Adrenal gland (tissue), 12 donors: ENCODE results near the gene SHB. TPM values are rescaled to one million over a fixed set of nuclear protein-coding genes. Genes with fewer than 3 reads are reported as not detected.
A peak's percentile ranks its signal among the peaks of the same experiment; 100 is the strongest.

Experiments
- DNase-seq, 7 donors: peaks; one replicate each; pipeline ENCODE4 v3.0.0-alpha.2; 2019 to 2020
- H3K27ac ChIP-seq, 5 donors: fragments of 200-600 bp; sonication (generic) in 4 of 5; 1 replicate in 3 of 5; 2 replicates in 2 of 5; pipeline versions ENCODE4 v1.5.1 to v1.8.0; 2016 to 2020; ENCODE audit warnings: mild to moderate bottlenecking in 1 of 5
- H3K27me3 ChIP-seq: fragments of 200-600 bp; 2 replicates; pipeline ENCODE4 v1.8.0; 2021
- H3K36me3 ChIP-seq, 2 donors: fragments of 200-600 bp; replicated peaks in 1 of 2; 1 replicate in 1 of 2; 2 replicates in 1 of 2; pipeline versions ENCODE4 v1.5.1 to v1.8.0; 2018 to 2022
- H3K4me1 ChIP-seq, 2 donors: fragments of 200-600 bp; replicated peaks in 1 of 2; 1 replicate in 1 of 2; 2 replicates in 1 of 2; pipeline versions ENCODE4 v1.5.1 to v1.8.0; 2018 to 2021
- H3K4me3 ChIP-seq, 4 donors: fragments of 200-600 bp; sonication (generic) in 3 of 4; one replicate each; pipeline ENCODE4 v1.5.1; 2016 to 2018
- H3K9me3 ChIP-seq, 3 donors: fragments of 200-600 bp; sonication (generic) in 1 of 3; replicated peaks in 1 of 3; 1 replicate in 2 of 3; 2 replicates in 1 of 3; pipeline versions ENCODE4 v1.5.1 to v1.8.0; 2016 to 2021
- POLR2A ChIP-seq, 2 donors: fragments of 450-650 bp; IDR thresholded peaks; one replicate each; pipeline ENCODE4 v1.6.1; 2017; ENCODE audit warnings: antibody characterized with exemption in 2 of 2, mild to moderate bottlenecking in 2 of 2, moderate library complexity in 1 of 2
- WGBS, 4 donors: extraction: QIAGEN DNeasy Blood & Tissue Kit in 2 of 4; methylation state at CpG; one replicate each; pipeline versions ENCODE4 v1.1.5 to v1.1.7; 2013 to 2017; 5-methylcytosine and 5-hydroxymethylcytosine counted together
- intact Hi-C, 2 donors: fragments of 100-400 bp; cut with DNase I; formaldehyde crosslinking; loops; one replicate each; pipeline versions ENCODE4 v1.14.1 to v1.15.0; 2022 to 2023
- polyA plus RNA-seq, 3 donors: library from polyadenylated mRNA; stranded (reverse); fragments of 200-250 nt in 2 of 3; fragments of 350-450 nt in 1 of 3; fragmentation: Illumina TruSeq in 1 of 3; extraction: RNeasy Lipid Tissue Mini Kit (QIAGEN cat#74804) in 1 of 3; gene quantifications; one replicate each; pipeline ENCODE4 v1.2.3, GENCODE V29; 2013 to 2014
- total RNA-seq, 9 donors: library from RNA; depleted of rRNA in 4 of 9; stranded (reverse); fragments of >200 nt in 4 of 9; fragments of 120-200 nt in 1 of 9; fragmentation: NEBNext Ultra II Directional in 1 of 9; extraction: Animal tissue kit (Norgen Biotek cat#: 25700) in 1 of 9; gene quantifications; one replicate each; pipeline versions ENCODE4 v1.1.0 to v1.2.4, GENCODE V29; 2013 to 2023
- TF ChIP-seq, protein P1 (sequence below), 6 experiments: fragments of 450-650 bp in 4 of 6; fragments of 200-600 bp in 2 of 6; sonication (generic) in 1 of 6; IDR thresholded peaks; 1 replicate in 5 of 6; 2 replicates in 1 of 6; pipeline versions ENCODE4 v1.5.1 to v1.8.0; 2016 to 2021; ENCODE audit warnings: antibody characterized with exemption in 6 of 6, mild to moderate bottlenecking in 2 of 6, moderate library complexity in 1 of 6
- donor health status: healthy with polysubstance abuse.
- donor health status: Bipolar disorder and iron deficiency.
- donor health status: DM: yes; HTN: yes; CAD: no.
- donor health status: DM: no; HTN: no; CAD: no.
- donor health status: DM: no; HTN: no; CAD: no.
- donor health status: DM: yes; HTN: yes; CAD: no.

Gene SHB
- total and polyA plus RNA-seq, 12 donors, result 3.2 to 21.2 (median 11.1) TPM

DNA sequence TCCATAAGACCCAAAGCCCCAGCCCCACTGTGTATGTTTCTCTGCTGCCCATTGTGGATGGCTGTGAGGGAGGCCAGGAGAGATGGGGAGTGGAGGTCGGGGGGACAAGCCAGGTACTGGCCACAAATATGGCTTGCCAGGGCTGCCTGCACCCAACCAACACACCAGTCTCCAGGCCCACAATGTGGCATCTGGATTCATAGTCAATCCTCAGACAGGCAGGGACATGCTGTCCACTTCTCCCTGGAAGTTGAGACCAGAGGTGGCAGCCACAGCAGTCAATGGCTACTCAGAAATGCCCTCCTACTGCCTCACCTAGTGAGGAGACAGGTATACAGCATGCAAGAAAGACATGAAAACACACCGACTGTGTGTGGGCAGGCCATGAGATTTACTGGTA lies 103.9 kb downstream of the SHB start:
- no peak for DNase-seq
- peak overlapping the region in 3 of 5 donors; percentile 45 to 84 (median 77) for H3K27ac ChIP-seq
- intact Hi-C loops, result loop anchor here in 1 of 2 donors (5.0 kb wide), 1 partner anchor 43 kb away; no protein-coding TSS in a partner anchor
- TF ChIP-seq, protein P1, sequence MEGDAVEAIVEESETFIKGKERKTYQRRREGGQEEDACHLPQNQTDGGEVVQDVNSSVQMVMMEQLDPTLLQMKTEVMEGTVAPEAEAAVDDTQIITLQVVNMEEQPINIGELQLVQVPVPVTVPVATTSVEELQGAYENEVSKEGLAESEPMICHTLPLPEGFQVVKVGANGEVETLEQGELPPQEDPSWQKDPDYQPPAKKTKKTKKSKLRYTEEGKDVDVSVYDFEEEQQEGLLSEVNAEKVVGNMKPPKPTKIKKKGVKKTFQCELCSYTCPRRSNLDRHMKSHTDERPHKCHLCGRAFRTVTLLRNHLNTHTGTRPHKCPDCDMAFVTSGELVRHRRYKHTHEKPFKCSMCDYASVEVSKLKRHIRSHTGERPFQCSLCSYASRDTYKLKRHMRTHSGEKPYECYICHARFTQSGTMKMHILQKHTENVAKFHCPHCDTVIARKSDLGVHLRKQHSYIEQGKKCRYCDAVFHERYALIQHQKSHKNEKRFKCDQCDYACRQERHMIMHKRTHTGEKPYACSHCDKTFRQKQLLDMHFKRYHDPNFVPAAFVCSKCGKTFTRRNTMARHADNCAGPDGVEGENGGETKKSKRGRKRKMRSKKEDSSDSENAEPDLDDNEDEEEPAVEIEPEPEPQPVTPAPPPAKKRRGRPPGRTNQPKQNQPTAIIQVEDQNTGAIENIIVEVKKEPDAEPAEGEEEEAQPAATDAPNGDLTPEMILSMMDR (IDR thresholded peaks at IDR 0.05), result no peak
- TF ChIP-seq POLR2A (IDR thresholded peaks at IDR 0.05), result no peak
- H3K4me1 ChIP-seq, result peaks cover 12 to 30% of the 10 kb centered on the region in 2 donors
- no peak overlapping the region for H3K4me3 ChIP-seq
- no peaks in the 10 kb centered on the region for H3K9me3 ChIP-seq
- H3K36me3 ChIP-seq, result no peaks in the 10 kb centered on the region
- WGBS, 4 donors, result 68 to 100% (median 92%) methylated on average over 1 to 2 of the region's 2 CpGs
- no peaks in the 10 kb centered on the region for H3K27me3 ChIP-seq

DNA sequence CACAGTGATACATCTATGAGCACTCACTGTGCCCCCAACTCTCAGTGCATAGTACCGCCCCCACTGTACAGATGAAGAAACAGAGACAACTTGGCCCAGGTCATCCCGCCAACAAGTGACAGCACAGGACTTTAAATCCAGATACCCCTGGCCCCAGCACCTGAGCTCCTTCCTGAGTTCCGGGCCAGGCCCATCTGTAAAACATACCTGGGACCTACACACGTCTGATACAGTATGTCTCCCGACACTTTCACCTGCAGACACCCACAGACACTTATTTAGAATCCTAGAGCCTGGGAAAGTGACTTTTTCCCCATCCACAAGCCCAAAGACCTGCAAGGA lies 104.3 kb downstream of the SHB start:
- Histone ChIP-seq H3K4me1 (peaks cover 12 to 30% of the 10 kb centered on the region in 2 donors), H3K27me3 (no peaks in the 10 kb centered on the region), H3K36me3 (no peaks in the 10 kb centered on the region), H3K4me3 (no peak overlapping the region), H3K9me3 (no peaks in the 10 kb centered on the region), H3K27ac (peak overlapping the region in 4 of 5 donors; percentile 21 to 84 (median 61))
- no peak for TF ChIP-seq POLR2A (IDR thresholded peaks at IDR 0.05)
- 83 to 100% (median 95%) methylated on average over 3 to 5 of the region's 5 CpGs for WGBS, 4 donors
- intact Hi-C loops, result loop anchor here in 1 of 2 donors (5.0 kb wide), 1 partner anchor 42 kb away; no protein-coding TSS in a partner anchor
- no peak for DNase-seq

DNA sequence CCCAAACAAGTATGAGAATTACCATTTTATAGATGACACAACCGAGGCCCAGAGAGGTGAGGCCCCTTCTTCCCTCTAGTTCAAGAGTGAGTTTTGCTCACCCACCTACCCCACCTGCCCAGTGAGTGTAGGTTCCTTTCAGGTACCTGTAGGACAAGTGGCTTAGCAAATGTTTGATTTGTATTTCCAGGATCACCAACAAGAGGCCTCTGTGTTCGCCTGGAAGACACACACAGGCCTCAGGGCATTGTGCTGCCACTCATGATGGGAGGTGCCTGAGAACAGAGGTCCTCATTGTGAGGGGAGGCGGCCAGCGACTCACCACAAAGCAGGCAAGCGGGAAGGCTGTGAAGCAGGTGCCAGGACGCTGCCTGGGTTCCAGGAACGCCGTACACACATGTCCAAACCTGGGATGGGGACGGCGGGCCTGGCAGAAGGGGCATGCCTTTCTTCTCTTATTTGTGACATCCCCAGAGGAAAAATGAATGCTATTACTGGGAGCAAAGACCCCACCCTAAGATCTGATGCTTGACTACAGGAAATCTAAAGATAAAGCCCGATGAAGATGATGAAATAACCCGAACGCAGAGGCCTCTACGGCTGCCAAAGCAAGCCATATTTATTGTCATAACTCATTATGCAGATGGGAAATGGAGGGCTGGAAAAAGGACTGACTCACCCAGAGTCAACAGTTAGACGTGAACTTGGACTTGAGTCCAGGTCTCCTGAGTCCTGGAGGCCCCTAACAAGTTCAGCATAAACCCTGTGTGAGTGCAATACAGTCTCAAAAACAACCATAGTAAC lies 104.9 kb downstream of the SHB start:
- intact Hi-C loops, result no loop called here
- 59 to 63% (median 61%) methylated on average over 14 to 15 of the region's 15 CpGs for WGBS, 4 donors
- H3K36me3 ChIP-seq, result no peaks in the 10 kb centered on the region
- H3K4me1 ChIP-seq, result peaks cover 11 to 26% of the 10 kb centered on the region in 2 donors
- H3K27ac ChIP-seq, result peak overlapping the region in 4 of 5 donors; percentile 9 to 84 (median 61)
- TF ChIP-seq POLR2A (IDR thresholded peaks at IDR 0.05), result no peak
- TF ChIP-seq, protein P1 (IDR thresholded peaks at IDR 0.05), result no peak
- no peaks in the 10 kb centered on the region for H3K9me3 ChIP-seq
- no peak overlapping the region for H3K4me3 ChIP-seq
- H3K27me3 ChIP-seq, result no peaks in the 10 kb centered on the region
- peak in 6 of 7 donors; percentile 49 to 80 (median 76) for DNase-seq

DNA sequence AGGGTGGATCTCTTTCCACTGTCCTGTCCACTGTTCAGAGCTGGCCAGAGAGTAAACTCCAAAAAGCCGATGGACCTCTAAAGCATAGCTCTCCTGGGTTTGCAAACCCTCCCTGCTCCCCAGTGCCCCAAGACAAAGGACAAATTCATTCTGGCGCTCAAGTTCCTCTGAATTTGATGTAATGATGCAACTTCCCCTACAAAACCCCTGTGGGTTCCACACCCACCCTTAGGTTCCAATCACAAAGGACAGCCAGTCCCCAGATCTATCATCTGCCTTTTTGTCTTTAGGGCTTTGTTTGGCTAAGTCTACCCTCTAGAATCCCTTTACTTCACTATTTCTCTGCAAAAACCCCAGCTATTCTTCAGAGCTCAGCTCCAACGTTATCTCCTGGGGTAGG lies 107.7 kb downstream of the SHB start:
- intact Hi-C loops, result no loop called here
- Histone ChIP-seq H3K36me3 (no peaks in the 10 kb centered on the region), H3K4me1 (peaks cover 4 to 22% of the 10 kb centered on the region in 2 donors), H3K9me3 (no peaks in the 10 kb centered on the region), H3K27ac (no peak overlapping the region), H3K4me3 (no peak overlapping the region), H3K27me3 (no peaks in the 10 kb centered on the region)
- no peak for TF ChIP-seq POLR2A (IDR thresholded peaks at IDR 0.05)
- TF ChIP-seq, protein P1 (IDR thresholded peaks at IDR 0.05), result no peak
- 81 to 88% (median 87%) methylated on average over 3 of the region's 3 CpGs for WGBS, 4 donors
- DNase-seq, result no peak
